ENCODE measurements around the gene HYKK. TPM values are rescaled to one million over a fixed set of nuclear protein-coding genes. Genes with fewer than 3 reads are reported as not detected.

The HYKK gene
- total and polyA plus RNA-seq, 2 donors (not counting 3 experiments of a cell fraction or from before 2014, with no cell fraction given): 1.0 to 2.1 TPM

DNA sequence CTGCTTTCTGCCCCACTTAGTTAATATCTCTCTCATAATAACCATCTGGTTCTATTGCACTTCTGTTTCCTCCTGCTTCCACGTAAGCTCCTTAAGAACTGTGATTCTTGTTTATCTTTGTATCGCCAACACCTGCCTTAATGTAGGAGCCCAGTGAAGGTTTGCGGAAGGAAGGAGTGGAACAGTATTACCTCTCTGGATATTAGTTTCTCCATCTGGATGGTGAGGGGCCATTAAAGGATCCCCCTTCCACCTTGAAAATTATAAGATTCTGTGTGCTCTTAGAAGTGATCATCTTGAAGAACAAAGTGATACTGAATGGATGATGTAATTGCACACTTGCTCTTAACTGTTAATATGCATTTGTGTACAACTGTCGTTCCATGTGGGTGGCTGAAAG, 60.2 kb downstream of the HYKK start:
- Histone ChIP-seq H3K4me2 (ENCODE audit: insufficient read depth, low read length) (no peak overlapping the region), H3K4me1 (ENCODE audit: control insufficient read depth, extremely low read depth, insufficient read depth, low read length) (peaks cover 12% of the 10 kb centered on the region), H3K4me3 (replicated peaks in 1 of 3; ENCODE audit: insufficient read depth in 1 of 3, low read depth in 1 of 3, low read length in 3 of 3) (no peak overlapping the region), H3K27me3 (ENCODE audit: control insufficient read depth in 2 of 2, insufficient read depth in 2 of 2, low read length in 2 of 2) (peaks cover 2 to 7% of the 10 kb centered on the region in 2 experiments), H3K9ac (replicated peaks; ENCODE audit: extremely low read depth, insufficient read depth, low read length) (no peak overlapping the region), H3K9me3 (replicated peaks; ENCODE audit: control insufficient read depth, insufficient read depth, low read length) (no peaks in the 10 kb centered on the region), H3K36me3 (ENCODE audit: control insufficient read depth in 2 of 2, extremely low read depth in 1 of 2, insufficient read depth in 2 of 2, low read length in 2 of 2) (no peaks in the 10 kb centered on the region), H3K79me2 (ENCODE audit: control insufficient read depth, insufficient read depth, low read length) (no peaks in the 10 kb centered on the region), H2AFZ (ENCODE audit: low read depth, low read length) (no peak overlapping the region), H3K27ac (ENCODE audit: insufficient read depth, low read depth, low read length) (no peak overlapping the region), H4K20me1 (replicated peaks; ENCODE audit: control insufficient read depth, extremely low read depth, insufficient read depth, low read length) (no peaks in the 10 kb centered on the region), H3K9me1 (replicated peaks; ENCODE audit: control insufficient read depth, extremely low read depth, insufficient read depth, low read length) (no peaks in the 10 kb centered on the region)
- ChIA-PET POLR2A (interaction anchor here (0.7 kb wide), 1 partner anchor 358 kb away, joined by 4 read pairs; no protein-coding TSS in a partner anchor), CTCF (no interaction called here)
- no TSS peak for BruUV-seq (replicated peaks)
- TF ChIP-seq, protein P1, sequence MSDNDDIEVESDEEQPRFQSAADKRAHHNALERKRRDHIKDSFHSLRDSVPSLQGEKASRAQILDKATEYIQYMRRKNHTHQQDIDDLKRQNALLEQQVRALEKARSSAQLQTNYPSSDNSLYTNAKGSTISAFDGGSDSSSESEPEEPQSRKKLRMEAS (IDR thresholded peaks at IDR 0.05; ENCODE audit: insufficient read depth, insufficient read length): no peak
- TF ChIP-seq MYC (IDR thresholded peaks at IDR 0.05; ENCODE audit: low read depth, low read length) (no peak), CTCF (IDR thresholded peaks at IDR 0.05; ENCODE audit: extremely low read depth in 1 of 2, insufficient read depth in 1 of 2, low read depth in 1 of 2, low read length in 2 of 2) (no peak), POLR2A (IDR thresholded peaks at IDR 0.05; ENCODE audit: low read depth, low read length) (no peak), GATA2 (IDR thresholded peaks at IDR 0.05; ENCODE audit: insufficient read depth, insufficient read length, low read depth, low read length) (no peak), JUN (IDR thresholded peaks at IDR 0.05; ENCODE audit: borderline replicate concordance, insufficient read depth, insufficient read length, low read depth) (no peak), FOS (IDR thresholded peaks at IDR 0.05; ENCODE audit: borderline replicate concordance, insufficient read depth, low read length) (no peak)
- dilution Hi-C loops (cut with MboI; ENCODE audit: extremely low pct_ligation_motif_present, low sequenced_read_pairs): no loop called here
- no peak for DNase-seq (ENCODE audit: low read depth, low spot score)
- no peak for FAIRE-seq
- intact Hi-C loops (cut with micrococcal nuclease): no loop called here
